ENCODE measurements around the gene BCL2L2.

The BCL2L2 gene

GRCh38 chr14:23302290-23303225 is 4.1 kb upstream of the BCL2L2 start, which contains the start of gene PPP1R3E (continued):
- TF ChIP-seq SCRT1 (tag by site-specific recombination; IDR thresholded peaks at IDR 0.05; ENCODE audit: borderline replicate concordance) (peak; percentile 94), ZNF785 (tag by site-specific recombination; IDR thresholded peaks at IDR 0.05) (no peak), ZNF394 (tag by site-specific recombination; IDR thresholded peaks at IDR 0.05; ENCODE audit: borderline replicate concordance) (no peak), SETDB1 (IDR thresholded peaks at IDR 0.05; ENCODE audit: insufficient read length, low read length) (no peak), ZNF623 (tag by site-specific recombination; IDR thresholded peaks at IDR 0.05) (no peak), ZNF521 (tag by site-specific recombination; IDR thresholded peaks at IDR 0.05) (no peak), ZBTB1 (tag by site-specific recombination; IDR thresholded peaks at IDR 0.05) (no peak), ZNF558 (tag by site-specific recombination; IDR thresholded peaks at IDR 0.05) (no peak), GFI1B (tag by site-specific recombination; IDR thresholded peaks at IDR 0.05) (no peak), ZNF404 (tag by site-specific recombination; IDR thresholded peaks at IDR 0.05) (no peak), HIC1 (tag by site-specific recombination; IDR thresholded peaks at IDR 0.05) (0 out of 2 replicates have a peak, but pooled peaks have one; percentile 1), ZNF19 (tag by site-specific recombination; IDR thresholded peaks at IDR 0.05; ENCODE audit: low read depth) (no peak), ZNF426 (tag by site-specific recombination; IDR thresholded peaks at IDR 0.05) (no peak), ZNF692 (tag by site-specific recombination; IDR thresholded peaks at IDR 0.05) (no peak; the same call in 1 of the 2 replicates), ELK4 (IDR thresholded peaks at IDR 0.05; ENCODE audit: borderline replicate concordance, low read depth, low read length) (no peak), ZNF776 (tag by site-specific recombination; IDR thresholded peaks at IDR 0.05; ENCODE audit: borderline replicate concordance) (no peak), AEBP2 (tag by site-specific recombination; IDR thresholded peaks at IDR 0.05; ENCODE audit: borderline replicate concordance) (no peak), HOXD13 (CRISPR knock-in tag; IDR thresholded peaks at IDR 0.05; ENCODE audit: borderline replicate concordance) (no peak), ZNF223 (tag by site-specific recombination; IDR thresholded peaks at IDR 0.05) (no peak)
- TF ChIP-seq, protein P1, sequence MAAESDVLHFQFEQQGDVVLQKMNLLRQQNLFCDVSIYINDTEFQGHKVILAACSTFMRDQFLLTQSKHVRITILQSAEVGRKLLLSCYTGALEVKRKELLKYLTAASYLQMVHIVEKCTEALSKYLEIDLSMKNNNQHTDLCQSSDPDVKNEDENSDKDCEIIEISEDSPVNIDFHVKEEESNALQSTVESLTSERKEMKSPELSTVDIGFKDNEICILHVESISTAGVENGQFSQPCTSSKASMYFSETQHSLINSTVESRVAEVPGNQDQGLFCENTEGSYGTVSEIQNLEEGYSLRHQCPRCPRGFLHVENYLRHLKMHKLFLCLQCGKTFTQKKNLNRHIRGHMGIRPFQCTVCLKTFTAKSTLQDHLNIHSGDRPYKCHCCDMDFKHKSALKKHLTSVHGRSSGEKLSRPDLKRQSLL (tag by site-specific recombination; IDR thresholded peaks at IDR 0.05) = no peak
- TF ChIP-seq, protein P2, sequence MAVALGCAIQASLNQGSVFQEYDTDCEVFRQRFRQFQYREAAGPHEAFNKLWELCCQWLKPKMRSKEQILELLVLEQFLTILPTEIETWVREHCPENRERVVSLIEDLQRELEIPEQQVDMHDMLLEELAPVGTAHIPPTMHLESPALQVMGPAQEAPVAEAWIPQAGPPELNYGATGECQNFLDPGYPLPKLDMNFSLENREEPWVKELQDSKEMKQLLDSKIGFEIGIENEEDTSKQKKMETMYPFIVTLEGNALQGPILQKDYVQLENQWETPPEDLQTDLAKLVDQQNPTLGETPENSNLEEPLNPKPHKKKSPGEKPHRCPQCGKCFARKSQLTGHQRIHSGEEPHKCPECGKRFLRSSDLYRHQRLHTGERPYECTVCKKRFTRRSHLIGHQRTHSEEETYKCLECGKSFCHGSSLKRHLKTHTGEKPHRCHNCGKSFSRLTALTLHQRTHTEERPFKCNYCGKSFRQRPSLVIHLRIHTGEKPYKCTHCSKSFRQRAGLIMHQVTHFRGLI (tag by site-specific recombination; IDR thresholded peaks at IDR 0.05) = 0 out of 2 replicates have a peak, but pooled peaks have one; percentile 8
- TF ChIP-seq, protein P3, sequence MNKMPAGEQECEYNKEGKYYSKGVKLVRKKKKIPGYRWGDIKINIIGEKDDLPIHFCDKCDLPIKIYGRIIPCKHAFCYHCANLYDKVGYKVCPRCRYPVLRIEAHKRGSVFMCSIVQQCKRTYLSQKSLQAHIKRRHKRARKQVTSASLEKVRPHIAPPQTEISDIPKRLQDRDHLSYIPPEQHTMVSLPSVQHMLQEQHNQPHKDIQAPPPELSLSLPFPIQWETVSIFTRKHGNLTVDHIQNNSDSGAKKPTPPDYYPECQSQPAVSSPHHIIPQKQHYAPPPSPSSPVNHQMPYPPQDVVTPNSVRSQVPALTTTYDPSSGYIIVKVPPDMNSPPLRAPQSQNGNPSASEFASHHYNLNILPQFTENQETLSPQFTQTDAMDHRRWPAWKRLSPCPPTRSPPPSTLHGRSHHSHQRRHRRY (tag by site-specific recombination; IDR thresholded peaks at IDR 0.05) = no peak
- TF ChIP-seq, protein P4, sequence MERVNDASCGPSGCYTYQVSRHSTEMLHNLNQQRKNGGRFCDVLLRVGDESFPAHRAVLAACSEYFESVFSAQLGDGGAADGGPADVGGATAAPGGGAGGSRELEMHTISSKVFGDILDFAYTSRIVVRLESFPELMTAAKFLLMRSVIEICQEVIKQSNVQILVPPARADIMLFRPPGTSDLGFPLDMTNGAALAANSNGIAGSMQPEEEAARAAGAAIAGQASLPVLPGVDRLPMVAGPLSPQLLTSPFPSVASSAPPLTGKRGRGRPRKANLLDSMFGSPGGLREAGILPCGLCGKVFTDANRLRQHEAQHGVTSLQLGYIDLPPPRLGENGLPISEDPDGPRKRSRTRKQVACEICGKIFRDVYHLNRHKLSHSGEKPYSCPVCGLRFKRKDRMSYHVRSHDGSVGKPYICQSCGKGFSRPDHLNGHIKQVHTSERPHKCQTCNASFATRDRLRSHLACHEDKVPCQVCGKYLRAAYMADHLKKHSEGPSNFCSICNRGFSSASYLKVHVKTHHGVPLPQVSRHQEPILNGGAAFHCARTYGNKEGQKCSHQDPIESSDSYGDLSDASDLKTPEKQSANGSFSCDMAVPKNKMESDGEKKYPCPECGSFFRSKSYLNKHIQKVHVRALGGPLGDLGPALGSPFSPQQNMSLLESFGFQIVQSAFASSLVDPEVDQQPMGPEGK (tag by site-specific recombination; IDR thresholded peaks at IDR 0.05) = peak; percentile 76; the same call in 1 of the 2 replicates

All from HEK293 (cell line).